ENCODE measurements around the gene STK38. TPM values are rescaled to one million over a fixed set of nuclear protein-coding genes. Genes with fewer than 3 reads are reported as not detected.

The STK38 gene
- total RNA-seq, 1 experiment from 2014 or later, result 53.3 TPM

DNA sequence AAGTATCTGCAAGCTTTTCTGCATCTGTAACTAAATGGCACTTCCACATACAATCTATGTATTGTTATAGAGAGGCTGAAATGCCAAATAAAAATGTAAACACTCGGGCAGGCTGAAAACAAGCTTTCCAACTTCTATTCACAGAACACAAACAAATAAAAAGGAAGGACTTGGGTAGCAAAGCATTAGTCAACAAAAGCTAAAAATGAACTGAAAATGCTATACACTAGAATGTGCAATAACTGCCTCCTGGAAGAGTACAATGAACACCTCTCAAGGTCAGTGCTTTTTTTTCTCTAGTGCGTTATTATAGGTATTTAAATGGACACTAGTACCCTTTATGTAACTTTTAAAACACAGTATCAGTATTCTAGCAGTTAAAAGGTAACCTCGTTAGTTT, 31.4 kb downstream of the STK38 start:
- Histone ChIP-seq H3K4me2 (no peak overlapping the region), H3K9me3 (ENCODE audit: insufficient read depth, low read depth) (no peaks in the 10 kb centered on the region), H3K9me2 (ENCODE audit: insufficient read depth) (no peaks in the 10 kb centered on the region), H3F3A (ENCODE audit: insufficient read depth, low read depth) (peaks cover 8% of the 10 kb centered on the region), H3K79me2 (ENCODE audit: low read depth) (no peaks in the 10 kb centered on the region), H3K4me1 (replicated peaks; ENCODE audit: insufficient read depth) (peaks cover 5% of the 10 kb centered on the region; the same call in 1 of the 2 replicates), H3K27me3 (ENCODE audit: insufficient read depth, low read depth) (no peaks in the 10 kb centered on the region), H3K36me3 (ENCODE audit: low read depth) (peaks cover 29% of the 10 kb centered on the region), H2AFZ (no peak overlapping the region), H3K4me3 (no peak overlapping the region), H4K20me1 (ENCODE audit: insufficient read depth) (no peaks in the 10 kb centered on the region; the same call in 1 of the 2 replicates), H3K27ac (no peak overlapping the region)
- TF ChIP-seq EZH2 (IDR thresholded peaks at IDR 0.05; ENCODE audit: low read depth) (no peak), CTCF (conservative IDR thresholded peaks at IDR 0.05) (no peak)
- DNase-seq, result no peak
- intact Hi-C loops (cut with micrococcal nuclease; ENCODE audit: unreplicated experiment), result no loop called here
- POLR2A ChIA-PET (ENCODE audit: unreplicated experiment), result no interaction called here
- no TSS peak for BruUV-seq (replicated peaks)
- CTCF ChIA-PET, result no interaction called here

DNA sequence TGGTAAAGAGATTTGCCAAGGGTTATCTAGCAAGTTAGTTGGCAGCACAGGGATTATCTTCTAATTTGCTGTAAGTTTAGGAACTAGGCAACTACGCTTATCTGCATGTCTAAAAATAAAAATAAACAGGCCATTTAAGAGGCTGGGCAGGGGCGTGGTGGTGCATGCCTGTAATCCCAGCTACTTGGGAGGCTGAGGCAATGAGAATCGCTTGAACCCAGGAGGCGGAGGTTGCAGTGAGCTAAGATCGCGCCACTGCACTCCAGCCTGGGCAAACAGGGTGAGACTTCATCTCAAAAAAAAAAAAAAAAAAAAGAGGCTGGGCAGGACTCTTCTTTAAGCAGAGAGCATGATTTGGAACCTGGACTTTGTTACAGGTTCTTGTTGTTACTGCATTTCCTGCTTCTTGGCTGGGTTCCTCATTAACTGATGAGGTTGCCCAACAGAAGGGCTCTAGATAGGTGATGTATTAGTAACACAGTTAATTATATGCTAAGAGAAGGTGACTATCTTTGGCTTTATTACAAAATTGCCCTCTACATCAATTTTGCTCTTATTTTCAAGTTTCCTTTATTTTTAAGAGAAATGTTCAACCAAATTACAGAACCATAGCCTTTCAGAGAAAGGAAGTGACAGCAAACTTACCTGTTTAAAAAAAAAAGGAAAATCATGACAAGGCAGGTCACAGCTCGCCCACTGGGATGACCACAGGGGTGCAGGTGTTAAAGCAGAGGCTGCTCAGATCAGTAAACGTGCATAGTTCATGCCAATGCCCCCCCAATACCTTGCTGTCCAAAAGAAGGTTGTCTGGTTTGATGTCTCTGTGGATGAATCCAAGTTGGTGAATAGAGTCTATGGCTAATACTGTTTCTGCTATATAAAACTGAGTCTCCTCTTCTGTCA, 32.5 kb downstream of the STK38 start:
- Histone ChIP-seq H3K4me3 (no peak overlapping the region), H3K27ac (no peak overlapping the region), H2AFZ (no peak overlapping the region), H3K9me3 (ENCODE audit: insufficient read depth, low read depth) (no peaks in the 10 kb centered on the region), H3K36me3 (ENCODE audit: low read depth) (peaks cover 20% of the 10 kb centered on the region; the same call in 1 of the 2 replicates), H3K9me2 (ENCODE audit: insufficient read depth) (no peaks in the 10 kb centered on the region), H3K27me3 (ENCODE audit: insufficient read depth, low read depth) (no peaks in the 10 kb centered on the region), H4K20me1 (ENCODE audit: insufficient read depth) (no peaks in the 10 kb centered on the region; the same call in 1 of the 2 replicates), H3K4me2 (no peak overlapping the region), H3F3A (ENCODE audit: insufficient read depth, low read depth) (peaks cover 8% of the 10 kb centered on the region), H3K79me2 (ENCODE audit: low read depth) (no peaks in the 10 kb centered on the region), H3K4me1 (replicated peaks; ENCODE audit: insufficient read depth) (peaks cover 5% of the 10 kb centered on the region; the same call in 1 of the 2 replicates)
- DNase-seq, result no peak
- intact Hi-C loops (cut with micrococcal nuclease; ENCODE audit: unreplicated experiment), result no loop called here
- TF ChIP-seq CTCF (conservative IDR thresholded peaks at IDR 0.05), result no peak
- no peak for TF ChIP-seq EZH2 (IDR thresholded peaks at IDR 0.05; ENCODE audit: low read depth)
- no TSS peak for BruUV-seq (replicated peaks)
- CTCF ChIA-PET, result interaction anchor here (0.6 to 0.7 kb wide), 2 partner anchors 107 to 251 kb away, joined by 3 to 12 read pairs; no protein-coding TSS in a partner anchor
- POLR2A ChIA-PET (ENCODE audit: unreplicated experiment), result no interaction called here

DNA sequence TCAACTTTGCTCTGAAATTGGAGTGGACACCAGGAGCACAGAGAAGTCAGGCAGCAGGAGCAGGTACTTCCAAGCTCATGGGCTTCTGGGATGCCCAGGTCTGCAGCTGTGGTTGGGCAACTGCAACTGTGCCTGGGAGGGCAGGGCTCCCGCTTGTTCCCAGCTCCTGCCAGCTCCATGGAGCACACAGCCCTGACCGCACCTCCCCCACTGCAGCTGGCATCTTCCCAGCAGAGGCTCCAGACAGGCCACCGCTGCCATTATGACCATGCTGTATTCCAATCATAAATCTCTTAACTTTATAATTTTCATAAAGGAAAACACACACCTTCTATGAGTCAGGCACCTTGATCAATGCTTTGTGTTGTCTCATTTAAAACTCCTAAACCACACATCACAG, 36.9 kb downstream of the STK38 start:
- no peak overlapping the region for H3K4me3 ChIP-seq
- H3K27ac ChIP-seq, result no peak overlapping the region
- peaks cover 18% of the 10 kb centered on the region for H3K4me1 ChIP-seq (replicated peaks; ENCODE audit: insufficient read depth)
- H3K4me2 ChIP-seq, result no peak overlapping the region
- H3K9me3 ChIP-seq (ENCODE audit: insufficient read depth, low read depth), result no peaks in the 10 kb centered on the region
- peaks cover 8% of the 10 kb centered on the region; the same call in 1 of the 2 replicates for H3F3A ChIP-seq (ENCODE audit: insufficient read depth, low read depth)
- no peaks in the 10 kb centered on the region for H3K79me2 ChIP-seq (ENCODE audit: low read depth)
- H3K9me2 ChIP-seq (ENCODE audit: insufficient read depth), result no peaks in the 10 kb centered on the region
- POLR2A ChIA-PET (ENCODE audit: unreplicated experiment), result no interaction called here
- no peak for DNase-seq
- CTCF ChIA-PET, result no interaction called here
- peaks cover 13% of the 10 kb centered on the region; the same call in 1 of the 2 replicates for H3K36me3 ChIP-seq (ENCODE audit: low read depth)
- H2AFZ ChIP-seq, result no peak overlapping the region
- no peaks in the 10 kb centered on the region for H4K20me1 ChIP-seq (ENCODE audit: insufficient read depth)
- TF ChIP-seq CTCF (conservative IDR thresholded peaks at IDR 0.05), result no peak
- no peak for TF ChIP-seq EZH2 (IDR thresholded peaks at IDR 0.05; ENCODE audit: low read depth)
- no TSS peak for BruUV-seq (replicated peaks)
- no peaks in the 10 kb centered on the region for H3K27me3 ChIP-seq (ENCODE audit: insufficient read depth, low read depth)
- intact Hi-C loops (cut with micrococcal nuclease; ENCODE audit: unreplicated experiment), result no loop called here
